ENCODE results near the gene NTRK2.

DNA sequence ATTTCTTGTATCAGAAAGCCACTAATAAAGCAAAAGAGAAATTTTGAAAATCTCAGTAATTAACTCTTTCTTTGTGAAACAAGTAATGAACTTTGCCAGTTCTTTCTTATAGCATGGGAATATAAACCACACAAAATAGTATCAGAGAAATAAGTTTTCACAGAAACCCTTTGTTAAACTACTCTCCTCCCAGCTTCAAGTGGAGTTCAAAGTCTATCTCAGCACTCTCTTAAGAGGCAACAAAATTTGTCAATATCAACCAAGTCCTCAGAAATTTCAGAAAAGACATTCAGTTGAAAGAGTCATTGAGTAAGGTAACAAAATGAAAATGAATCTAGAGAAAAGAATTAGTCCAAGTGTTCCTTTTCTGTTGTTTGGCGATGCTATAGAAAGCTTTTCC lies 89.3 kb downstream of the NTRK2 start:
- TF ChIP-seq POLR2A (IDR thresholded peaks at IDR 0.05; ENCODE audit: low read depth, low read length) (no peak), POLR2AphosphoS5 (IDR thresholded peaks at IDR 0.05; ENCODE audit: low read depth, low read length) (no peak), TAF1 (IDR thresholded peaks at IDR 0.05; ENCODE audit: borderline replicate concordance, low read depth, low read length) (no peak)

Measured in GM12892 (cell line).